IPS-NIHi7 (cell line): Measurements from ENCODE around the gene MCOLN2.

Experiments used
- DNase-seq: peaks from one replicate; pipeline ENCODE4 v3.0.0; 2012; ENCODE audit warnings: mixed read lengths; ENCODE audit errors: extremely low spot score

MCOLN2 gene

GRCh38 chr1:84896279-84896678, 100.6 kb downstream of the MCOLN2 start:
- no peak for DNase-seq

- DNase-seq = peak; percentile 80
Observed at GRCh38 chr1:84892705-84893618, 104.0 kb downstream of the MCOLN2 start, which contains the start of gene LPAR3. Gene LPAR3 (minus strand): TSS chr1:84893206. CDS start chr1:84866120, 27,086 bp downstream.

- no peak for DNase-seq
Observed at GRCh38 chr1:84890566-84890965, 106.3 kb downstream of the MCOLN2 start.

- DNase-seq = no peak
Observed at GRCh38 chr1:84889437-84889836, 107.5 kb downstream of the MCOLN2 start.

- DNase-seq = no peak
Observed at GRCh38 chr1:84888753-84889152, 108.2 kb downstream of the MCOLN2 start.

GRCh38 chr1:84887261-84887934, 109.5 kb downstream of the MCOLN2 start:
- no peak for DNase-seq

GRCh38 chr1:84885469-84885868, 111.4 kb downstream of the MCOLN2 start:
- no peak for DNase-seq

GRCh38 chr1:84884671-84885389, 112.1 kb downstream of the MCOLN2 start:
- DNase-seq = no peak

GRCh38 chr1:84883286-84883685, 113.6 kb downstream of the MCOLN2 start:
- no peak for DNase-seq

GRCh38 chr1:84877592-84877991, 119.3 kb downstream of the MCOLN2 start:
- DNase-seq = no peak

- DNase-seq = no peak
Observed at GRCh38 chr1:84876353-84876752, 120.6 kb downstream of the MCOLN2 start.
